NT2/D1 (cell line): Measurements from ENCODE around the gene MRPS14.

ENCODE experiments used
- SUZ12 ChIP-seq: IDR thresholded peaks from 2 replicates; pipeline ENCODE4 v1.6.1; 2011; ENCODE audit not compliant: insufficient read length, insufficient read depth; ENCODE audit errors: extremely low read depth
- YY1 ChIP-seq: IDR thresholded peaks from 2 replicates; pipeline ENCODE4 v1.6.1; 2011; ENCODE audit not compliant: insufficient read length, insufficient read depth
- ZNF274 ChIP-seq: IDR thresholded peaks from 2 replicates; pipeline ENCODE4 v1.6.1; 2011; ENCODE audit warnings: mild to moderate bottlenecking, low read depth, low read length

DNA sequence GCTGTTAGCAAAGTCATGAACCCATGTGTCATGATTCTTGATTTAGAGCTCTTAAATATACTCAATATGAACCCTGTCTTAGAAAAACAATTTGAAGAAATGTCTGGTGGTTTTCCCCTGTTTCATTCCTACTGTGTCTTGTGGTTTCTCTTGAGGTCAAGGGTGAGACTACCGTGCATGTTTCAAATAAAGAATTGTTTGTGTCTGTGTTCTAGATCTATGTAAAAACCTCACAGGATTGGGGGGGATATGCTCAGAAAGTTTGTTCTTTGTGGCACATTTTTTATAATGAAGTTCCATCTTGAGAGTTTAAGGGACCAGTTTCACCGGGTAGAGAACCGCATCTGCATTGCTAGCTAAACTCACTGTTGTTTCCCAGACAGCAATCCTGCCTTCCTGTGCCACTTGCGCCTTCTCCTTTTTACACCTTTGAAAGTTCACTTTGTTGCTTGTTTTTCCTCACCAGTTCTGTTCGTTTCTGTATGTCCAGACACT lies 54.4 kb downstream of the MRPS14 start:
- TF ChIP-seq ZNF274 (no peak), YY1 (no peak), SUZ12 (no peak)
